HEK293 (cell line): Measurements from ENCODE around the gene TLE3.

Experiments
- FEZF1 ChIP-seq: fragments of 450-650 bp; formaldehyde crosslinking; IDR thresholded peaks from 2 replicates; pipeline ENCODE4 v1.5.1; 2016; ENCODE audit warnings: missing biosample characterization, missing genetic modification characterization
- GLI2 ChIP-seq: fragments of 450-650 bp; formaldehyde crosslinking; IDR thresholded peaks from 2 replicates; pipeline ENCODE4; 2017; ENCODE audit warnings: missing biosample characterization, missing genetic modification characterization, low read depth, borderline replicate concordance
- KLF16 ChIP-seq: fragments of 450-650 bp; formaldehyde crosslinking; IDR thresholded peaks from 2 replicates; pipeline ENCODE4 v1.5.1; 2017; ENCODE audit warnings: missing biosample characterization, missing genetic modification characterization
- MZF1 ChIP-seq: fragments of 450-650 bp; formaldehyde crosslinking; IDR thresholded peaks from 2 replicates; pipeline ENCODE4 v1.5.1; 2017; ENCODE audit warnings: missing biosample characterization, missing genetic modification characterization, borderline replicate concordance
- RBAK ChIP-seq: fragments of 450-650 bp; formaldehyde crosslinking; IDR thresholded peaks from 2 replicates; pipeline ENCODE4 v1.5.1; 2016; ENCODE audit warnings: missing biosample characterization, missing genetic modification characterization
- SCRT2 ChIP-seq: fragments of 450-650 bp; formaldehyde crosslinking; IDR thresholded peaks from 2 replicates; pipeline ENCODE4 v1.5.1; 2016; ENCODE audit warnings: missing biosample characterization, missing genetic modification characterization
- SP2 ChIP-seq: fragments of 450-650 bp; formaldehyde crosslinking; IDR thresholded peaks from 2 replicates; pipeline ENCODE4 v1.5.1; 2016; ENCODE audit warnings: missing biosample characterization, missing genetic modification characterization
- TCF7L2 ChIP-seq: IDR thresholded peaks from 2 replicates; pipeline ENCODE4 v1.6.1; 2011; ENCODE audit warnings: low read depth, mild to moderate bottlenecking, inconsistent platforms, low read length, moderate library complexity, borderline replicate concordance
- ZBTB7A ChIP-seq: fragments of 450-650 bp; formaldehyde crosslinking; IDR thresholded peaks from 2 replicates; pipeline ENCODE4 v1.5.1; 2016; ENCODE audit warnings: low read depth, missing biosample characterization, missing genetic modification characterization
- ZEB2 ChIP-seq: fragments of 450-650 bp; formaldehyde crosslinking; IDR thresholded peaks from 2 replicates; pipeline ENCODE4 v1.5.1; 2016; ENCODE audit warnings: missing biosample characterization, missing genetic modification characterization
- ZNF10 ChIP-seq: fragments of 450-650 bp; formaldehyde crosslinking; IDR thresholded peaks from 2 replicates; pipeline ENCODE4 v1.5.1; 2017; ENCODE audit warnings: missing biosample characterization, missing genetic modification characterization
- ZNF138 ChIP-seq: fragments of 450-650 bp; formaldehyde crosslinking; IDR thresholded peaks from 2 replicates; pipeline ENCODE4 v1.5.1; 2016; ENCODE audit warnings: missing biosample characterization, missing genetic modification characterization, borderline replicate concordance
- ZNF23 ChIP-seq: fragments of 450-650 bp; formaldehyde crosslinking; IDR thresholded peaks from 2 replicates; pipeline ENCODE4 v1.5.1; 2016; ENCODE audit warnings: missing biosample characterization, missing genetic modification characterization, borderline replicate concordance
- ZNF335 ChIP-seq: fragments of 450-650 bp; formaldehyde crosslinking; conservative IDR thresholded peaks from 2 replicates; pipeline ENCODE4 v1.5.1; 2016; ENCODE audit warnings: missing biosample characterization, missing genetic modification characterization
- ZNF76 ChIP-seq: fragments of 450-650 bp; formaldehyde crosslinking; IDR thresholded peaks from 2 replicates; pipeline ENCODE4; 2016; ENCODE audit warnings: low read depth, missing biosample characterization, missing genetic modification characterization, borderline replicate concordance
- ZNF830 ChIP-seq: fragments of 450-650 bp; IDR thresholded peaks from 2 replicates; pipeline ENCODE4 v1.5.0; 2018; ENCODE audit warnings: missing biosample characterization, missing genetic modification characterization, low read depth, mild to moderate bottlenecking, moderate library complexity
- TF ChIP-seq, protein P1 (sequence below): fragments of 450-650 bp; formaldehyde crosslinking; IDR thresholded peaks from 2 replicates; pipeline ENCODE4 v1.5.1; 2016; ENCODE audit warnings: missing biosample characterization, missing genetic modification characterization
- TF ChIP-seq, protein P2 (sequence below): fragments of 450-650 bp; formaldehyde crosslinking; IDR thresholded peaks from 2 replicates; pipeline ENCODE4 v1.5.1; 2017; ENCODE audit warnings: missing biosample characterization, mild to moderate bottlenecking, missing genetic modification characterization, moderate library complexity
- TF ChIP-seq, protein P3 (sequence below): fragments of 450-650 bp; formaldehyde crosslinking; IDR thresholded peaks from 2 replicates; pipeline ENCODE4 v1.5.1; 2016; ENCODE audit warnings: missing biosample characterization, missing genetic modification characterization
- TF ChIP-seq, protein P4 (sequence below): fragments of 450-650 bp; formaldehyde crosslinking; IDR thresholded peaks from 2 replicates; pipeline ENCODE4 v1.5.1; 2017; ENCODE audit warnings: missing biosample characterization, missing genetic modification characterization
- TF ChIP-seq, protein P5 (sequence below): fragments of 450-650 bp; formaldehyde crosslinking; IDR thresholded peaks from 2 replicates; pipeline ENCODE4 v1.5.1; 2017; ENCODE audit warnings: missing biosample characterization, missing genetic modification characterization
- TF ChIP-seq, protein P6 (sequence below): fragments of 450-650 bp; formaldehyde crosslinking; conservative IDR thresholded peaks from 2 replicates; pipeline ENCODE4 v1.5.1; 2016; ENCODE audit warnings: low read depth, missing biosample characterization, missing genetic modification characterization
- TF ChIP-seq, protein P7 (sequence below): fragments of 450-650 bp; formaldehyde crosslinking; IDR thresholded peaks from 2 replicates; pipeline ENCODE4 v1.5.1; 2016; ENCODE audit warnings: missing biosample characterization, missing genetic modification characterization

Gene TLE3

DNA sequence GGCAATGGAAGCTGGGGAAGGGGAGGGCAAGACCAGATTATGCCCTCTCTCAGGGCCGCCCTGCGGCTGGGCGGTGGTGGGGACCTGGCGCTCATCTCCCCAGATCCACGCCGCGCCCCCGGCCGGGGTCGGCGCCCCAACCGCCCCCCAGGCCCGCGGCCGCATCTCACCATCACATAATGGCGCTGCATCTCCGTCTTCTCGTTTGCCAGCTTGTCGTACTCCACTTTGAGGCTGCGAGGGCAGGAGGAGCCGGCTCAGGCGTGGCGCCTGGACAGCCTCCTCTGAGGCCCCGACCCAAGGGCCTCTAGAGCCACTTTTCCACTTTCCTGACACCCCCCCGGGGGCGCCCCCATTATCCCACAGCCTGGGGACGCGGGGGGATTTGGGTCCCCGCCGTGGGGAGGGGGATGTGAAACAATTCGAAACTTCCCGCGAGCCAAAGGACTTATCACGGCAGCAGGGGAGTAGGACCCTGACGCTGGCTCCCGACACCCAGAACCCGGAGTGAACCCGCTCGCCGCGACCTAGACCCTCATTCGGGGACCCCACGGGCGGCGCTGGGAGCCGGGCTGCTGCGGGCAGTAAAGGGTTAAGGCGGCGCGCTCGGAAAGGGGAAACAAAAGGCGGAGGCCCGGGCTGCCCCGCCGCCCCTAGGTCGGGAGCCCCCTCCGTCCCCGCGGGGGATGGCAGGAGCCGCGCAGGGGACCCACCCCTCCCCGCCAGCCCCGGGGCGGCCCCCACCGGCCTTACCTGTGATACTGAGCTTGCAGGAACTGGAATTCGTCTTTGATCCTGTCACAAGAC, 2.1 kb downstream of the TLE3 start (continued):
- TF ChIP-seq ZNF830 (tag by site-specific recombination), result no peak
- TF ChIP-seq SP2 (tag by site-specific recombination), result peak; percentile 46
- TF ChIP-seq ZBTB7A, result peak; percentile 26; the same call in 1 of the 2 replicates
- TF ChIP-seq KLF16 (tag by site-specific recombination), result no peak
- TF ChIP-seq, protein P1, sequence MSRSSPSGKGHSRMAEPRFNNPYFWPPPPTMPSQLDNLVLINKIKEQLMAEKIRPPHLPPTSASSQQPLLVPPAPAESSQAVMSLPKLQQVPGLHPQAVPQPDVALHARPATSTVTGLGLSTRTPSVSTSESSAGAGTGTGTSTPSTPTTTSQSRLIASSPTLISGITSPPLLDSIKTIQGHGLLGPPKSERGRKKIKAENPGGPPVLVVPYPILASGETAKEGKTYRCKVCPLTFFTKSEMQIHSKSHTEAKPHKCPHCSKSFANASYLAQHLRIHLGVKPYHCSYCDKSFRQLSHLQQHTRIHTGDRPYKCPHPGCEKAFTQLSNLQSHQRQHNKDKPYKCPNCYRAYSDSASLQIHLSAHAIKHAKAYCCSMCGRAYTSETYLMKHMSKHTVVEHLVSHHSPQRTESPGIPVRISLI (tag by site-specific recombination), result no peak
- TF ChIP-seq, protein P2, sequence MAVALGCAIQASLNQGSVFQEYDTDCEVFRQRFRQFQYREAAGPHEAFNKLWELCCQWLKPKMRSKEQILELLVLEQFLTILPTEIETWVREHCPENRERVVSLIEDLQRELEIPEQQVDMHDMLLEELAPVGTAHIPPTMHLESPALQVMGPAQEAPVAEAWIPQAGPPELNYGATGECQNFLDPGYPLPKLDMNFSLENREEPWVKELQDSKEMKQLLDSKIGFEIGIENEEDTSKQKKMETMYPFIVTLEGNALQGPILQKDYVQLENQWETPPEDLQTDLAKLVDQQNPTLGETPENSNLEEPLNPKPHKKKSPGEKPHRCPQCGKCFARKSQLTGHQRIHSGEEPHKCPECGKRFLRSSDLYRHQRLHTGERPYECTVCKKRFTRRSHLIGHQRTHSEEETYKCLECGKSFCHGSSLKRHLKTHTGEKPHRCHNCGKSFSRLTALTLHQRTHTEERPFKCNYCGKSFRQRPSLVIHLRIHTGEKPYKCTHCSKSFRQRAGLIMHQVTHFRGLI (tag by site-specific recombination), result no peak
- TF ChIP-seq GLI2 (tag by site-specific recombination), result no peak
- no peak for TF ChIP-seq ZNF138 (tag by site-specific recombination)
- TF ChIP-seq MZF1, result peak; percentile 74
- TF ChIP-seq, protein P3, sequence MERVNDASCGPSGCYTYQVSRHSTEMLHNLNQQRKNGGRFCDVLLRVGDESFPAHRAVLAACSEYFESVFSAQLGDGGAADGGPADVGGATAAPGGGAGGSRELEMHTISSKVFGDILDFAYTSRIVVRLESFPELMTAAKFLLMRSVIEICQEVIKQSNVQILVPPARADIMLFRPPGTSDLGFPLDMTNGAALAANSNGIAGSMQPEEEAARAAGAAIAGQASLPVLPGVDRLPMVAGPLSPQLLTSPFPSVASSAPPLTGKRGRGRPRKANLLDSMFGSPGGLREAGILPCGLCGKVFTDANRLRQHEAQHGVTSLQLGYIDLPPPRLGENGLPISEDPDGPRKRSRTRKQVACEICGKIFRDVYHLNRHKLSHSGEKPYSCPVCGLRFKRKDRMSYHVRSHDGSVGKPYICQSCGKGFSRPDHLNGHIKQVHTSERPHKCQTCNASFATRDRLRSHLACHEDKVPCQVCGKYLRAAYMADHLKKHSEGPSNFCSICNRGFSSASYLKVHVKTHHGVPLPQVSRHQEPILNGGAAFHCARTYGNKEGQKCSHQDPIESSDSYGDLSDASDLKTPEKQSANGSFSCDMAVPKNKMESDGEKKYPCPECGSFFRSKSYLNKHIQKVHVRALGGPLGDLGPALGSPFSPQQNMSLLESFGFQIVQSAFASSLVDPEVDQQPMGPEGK (tag by site-specific recombination), result peak; percentile 4; the same call in 1 of the 2 replicates
- peak; percentile 47; the same call in 1 of the 2 replicates for TF ChIP-seq FEZF1 (tag by site-specific recombination)
- no peak for TF ChIP-seq ZNF76 (tag by site-specific recombination)
- TF ChIP-seq TCF7L2, result no peak
- TF ChIP-seq, protein P4, sequence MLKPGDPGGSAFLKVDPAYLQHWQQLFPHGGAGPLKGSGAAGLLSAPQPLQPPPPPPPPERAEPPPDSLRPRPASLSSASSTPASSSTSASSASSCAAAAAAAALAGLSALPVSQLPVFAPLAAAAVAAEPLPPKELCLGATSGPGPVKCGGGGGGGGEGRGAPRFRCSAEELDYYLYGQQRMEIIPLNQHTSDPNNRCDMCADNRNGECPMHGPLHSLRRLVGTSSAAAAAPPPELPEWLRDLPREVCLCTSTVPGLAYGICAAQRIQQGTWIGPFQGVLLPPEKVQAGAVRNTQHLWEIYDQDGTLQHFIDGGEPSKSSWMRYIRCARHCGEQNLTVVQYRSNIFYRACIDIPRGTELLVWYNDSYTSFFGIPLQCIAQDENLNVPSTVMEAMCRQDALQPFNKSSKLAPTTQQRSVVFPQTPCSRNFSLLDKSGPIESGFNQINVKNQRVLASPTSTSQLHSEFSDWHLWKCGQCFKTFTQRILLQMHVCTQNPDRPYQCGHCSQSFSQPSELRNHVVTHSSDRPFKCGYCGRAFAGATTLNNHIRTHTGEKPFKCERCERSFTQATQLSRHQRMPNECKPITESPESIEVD (tag by site-specific recombination), result no peak
- no peak for TF ChIP-seq ZEB2 (tag by site-specific recombination)
- TF ChIP-seq, protein P5, sequence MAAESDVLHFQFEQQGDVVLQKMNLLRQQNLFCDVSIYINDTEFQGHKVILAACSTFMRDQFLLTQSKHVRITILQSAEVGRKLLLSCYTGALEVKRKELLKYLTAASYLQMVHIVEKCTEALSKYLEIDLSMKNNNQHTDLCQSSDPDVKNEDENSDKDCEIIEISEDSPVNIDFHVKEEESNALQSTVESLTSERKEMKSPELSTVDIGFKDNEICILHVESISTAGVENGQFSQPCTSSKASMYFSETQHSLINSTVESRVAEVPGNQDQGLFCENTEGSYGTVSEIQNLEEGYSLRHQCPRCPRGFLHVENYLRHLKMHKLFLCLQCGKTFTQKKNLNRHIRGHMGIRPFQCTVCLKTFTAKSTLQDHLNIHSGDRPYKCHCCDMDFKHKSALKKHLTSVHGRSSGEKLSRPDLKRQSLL (tag by site-specific recombination), result peak; percentile 95
- no peak for TF ChIP-seq SCRT2
- TF ChIP-seq, protein P6, sequence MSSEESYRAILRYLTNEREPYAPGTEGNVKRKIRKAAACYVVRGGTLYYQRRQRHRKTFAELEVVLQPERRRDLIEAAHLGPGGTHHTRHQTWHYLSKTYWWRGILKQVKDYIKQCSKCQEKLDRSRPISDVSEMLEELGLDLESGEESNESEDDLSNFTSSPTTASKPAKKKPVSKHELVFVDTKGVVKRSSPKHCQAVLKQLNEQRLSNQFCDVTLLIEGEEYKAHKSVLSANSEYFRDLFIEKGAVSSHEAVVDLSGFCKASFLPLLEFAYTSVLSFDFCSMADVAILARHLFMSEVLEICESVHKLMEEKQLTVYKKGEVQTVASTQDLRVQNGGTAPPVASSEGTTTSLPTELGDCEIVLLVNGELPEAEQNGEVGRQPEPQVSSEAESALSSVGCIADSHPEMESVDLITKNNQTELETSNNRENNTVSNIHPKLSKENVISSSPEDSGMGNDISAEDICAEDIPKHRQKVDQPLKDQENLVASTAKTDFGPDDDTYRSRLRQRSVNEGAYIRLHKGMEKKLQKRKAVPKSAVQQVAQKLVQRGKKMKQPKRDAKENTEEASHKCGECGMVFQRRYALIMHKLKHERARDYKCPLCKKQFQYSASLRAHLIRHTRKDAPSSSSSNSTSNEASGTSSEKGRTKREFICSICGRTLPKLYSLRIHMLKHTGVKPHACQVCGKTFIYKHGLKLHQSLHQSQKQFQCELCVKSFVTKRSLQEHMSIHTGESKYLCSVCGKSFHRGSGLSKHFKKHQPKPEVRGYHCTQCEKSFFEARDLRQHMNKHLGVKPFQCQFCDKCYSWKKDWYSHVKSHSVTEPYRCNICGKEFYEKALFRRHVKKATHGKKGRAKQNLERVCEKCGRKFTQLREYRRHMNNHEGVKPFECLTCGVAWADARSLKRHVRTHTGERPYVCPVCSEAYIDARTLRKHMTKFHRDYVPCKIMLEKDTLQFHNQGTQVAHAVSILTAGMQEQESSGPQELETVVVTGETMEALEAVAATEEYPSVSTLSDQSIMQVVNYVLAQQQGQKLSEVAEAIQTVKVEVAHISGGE, result 0 out of 2 replicates have a peak, but pooled peaks have one; percentile 21
- TF ChIP-seq ZNF10 (tag by site-specific recombination), result no peak
- TF ChIP-seq RBAK (tag by site-specific recombination), result no peak
- TF ChIP-seq, protein P7, sequence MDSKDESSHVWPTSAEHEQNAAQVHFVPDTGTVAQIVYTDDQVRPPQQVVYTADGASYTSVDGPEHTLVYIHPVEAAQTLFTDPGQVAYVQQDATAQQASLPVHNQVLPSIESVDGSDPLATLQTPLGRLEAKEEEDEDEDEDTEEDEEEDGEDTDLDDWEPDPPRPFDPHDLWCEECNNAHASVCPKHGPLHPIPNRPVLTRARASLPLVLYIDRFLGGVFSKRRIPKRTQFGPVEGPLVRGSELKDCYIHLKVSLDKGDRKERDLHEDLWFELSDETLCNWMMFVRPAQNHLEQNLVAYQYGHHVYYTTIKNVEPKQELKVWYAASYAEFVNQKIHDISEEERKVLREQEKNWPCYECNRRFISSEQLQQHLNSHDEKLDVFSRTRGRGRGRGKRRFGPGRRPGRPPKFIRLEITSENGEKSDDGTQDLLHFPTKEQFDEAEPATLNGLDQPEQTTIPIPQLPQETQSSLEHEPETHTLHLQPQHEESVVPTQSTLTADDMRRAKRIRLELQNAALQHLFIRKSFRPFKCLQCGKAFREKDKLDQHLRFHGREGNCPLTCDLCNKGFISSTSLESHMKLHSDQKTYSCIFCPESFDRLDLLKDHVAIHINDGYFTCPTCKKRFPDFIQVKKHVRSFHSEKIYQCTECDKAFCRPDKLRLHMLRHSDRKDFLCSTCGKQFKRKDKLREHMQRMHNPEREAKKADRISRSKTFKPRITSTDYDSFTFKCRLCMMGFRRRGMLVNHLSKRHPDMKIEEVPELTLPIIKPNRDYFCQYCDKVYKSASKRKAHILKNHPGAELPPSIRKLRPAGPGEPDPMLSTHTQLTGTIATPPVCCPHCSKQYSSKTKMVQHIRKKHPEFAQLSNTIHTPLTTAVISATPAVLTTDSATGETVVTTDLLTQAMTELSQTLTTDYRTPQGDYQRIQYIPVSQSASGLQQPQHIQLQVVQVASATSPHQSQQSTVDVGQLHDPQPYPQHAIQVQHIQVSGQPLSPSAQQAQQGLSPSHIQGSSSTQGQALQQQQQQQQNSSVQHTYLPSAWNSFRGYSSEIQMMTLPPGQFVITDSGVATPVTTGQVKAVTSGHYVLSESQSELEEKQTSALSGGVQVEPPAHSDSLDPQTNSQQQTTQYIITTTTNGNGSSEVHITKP, result peak; percentile 60
- peak; percentile 99 for TF ChIP-seq ZNF335 (tag by site-specific recombination)
- no peak for TF ChIP-seq ZNF23
